Body of pancreas (tissue), 4 donors: ENCODE results near the gene FOXO6. TPM values are rescaled to one million over a fixed set of nuclear protein-coding genes. Genes with fewer than 3 reads are reported as not detected.
A peak's percentile ranks its signal among the peaks of the same experiment; 100 is the strongest.

ENCODE experiments used
- ATAC-seq: fragments of 150-250 bp; one replicate; pipeline ENCODE4 v1.9.1; 2016
- DNase-seq, 4 donors: peaks; one replicate each; pipeline ENCODE4 v3.0.0-alpha.2; 2019
- H3K27ac ChIP-seq, 4 donors: fragments of 200-600 bp; sonication (generic); 1 replicate in 3 of 4; 2 replicates in 1 of 4; pipeline versions ENCODE4 v1.5.1 to v1.6.1; 2016 to 2019; ENCODE audit warnings: mild to moderate bottlenecking in 1 of 4, mixed read lengths in 1 of 4, moderate library complexity in 1 of 4
- H3K27me3 ChIP-seq, 2 donors: fragments of 200-600 bp; sonication (generic); one replicate each; pipeline ENCODE4 v1.6.0; 2016; ENCODE audit warnings: mild to moderate bottlenecking in 1 of 2
- H3K36me3 ChIP-seq, 2 donors: fragments of 200-600 bp; sonication (generic); replicated peaks in 1 of 2; 2 replicates each; pipeline ENCODE4 v1.5.1; 2016; ENCODE audit warnings: low read depth in 2 of 2; ENCODE audit not compliant: insufficient read depth in 1 of 2
- H3K4me1 ChIP-seq: fragments of 200-600 bp; sonication (generic); one replicate; pipeline ENCODE4 v1.6.0; 2016
- H3K4me3 ChIP-seq, 2 donors: fragments of 200-600 bp; sonication (generic); 1 replicate in 1 of 2; 2 replicates in 1 of 2; pipeline ENCODE4 v1.5.1; 2016 to 2019
- H3K9me3 ChIP-seq, 3 donors: fragments of 200-600 bp; sonication (generic); 1 replicate in 2 of 3; 2 replicates in 1 of 3; pipeline ENCODE4 v1.5.1; 2016
- POLR2A ChIP-seq, 3 donors: fragments of 450-650 bp; IDR thresholded peaks; one replicate each; pipeline ENCODE4 v1.6.1; 2016; ENCODE audit warnings: antibody characterized with exemption in 3 of 3, mild to moderate bottlenecking in 2 of 3
- WGBS, 2 donors: methylation state at CpG; one replicate each; pipeline ENCODE4 v1.1.5; 2017; 5-methylcytosine and 5-hydroxymethylcytosine counted together
- intact Hi-C: fragments of 100-400 bp; cut with DNase I; formaldehyde crosslinking; loops from one replicate; pipeline ENCODE4 v1.15.1; 2023
- total RNA-seq, 2 donors: library from RNA; depleted of rRNA; stranded (reverse); fragments of >200 nt; gene quantifications; one replicate each; pipeline ENCODE4 v1.1.0, GENCODE V29; 2016
- TF ChIP-seq, protein P1 (sequence below), 7 experiments: fragments of 450-650 bp in 4 of 7; fragments of 200-600 bp in 3 of 7; sonication (generic) in 3 of 7; IDR thresholded peaks; one replicate each; pipeline ENCODE4 v1.5.1; 2016 to 2019; ENCODE audit warnings: antibody characterized with exemption in 7 of 7

Gene FOXO6
- total RNA-seq, 2 donors from 2014 or later: 1.0 to 2.3 TPM

- no peaks in the 10 kb centered on the region for H3K36me3 ChIP-seq
- intact Hi-C loops: no loop called here
- ATAC-seq (no peak), DNase-seq (no peak)
- peaks cover 41% of the 10 kb centered on the region for H3K4me1 ChIP-seq
- H3K27me3 ChIP-seq: no peaks in the 10 kb centered on the region
- TF ChIP-seq, protein P1, sequence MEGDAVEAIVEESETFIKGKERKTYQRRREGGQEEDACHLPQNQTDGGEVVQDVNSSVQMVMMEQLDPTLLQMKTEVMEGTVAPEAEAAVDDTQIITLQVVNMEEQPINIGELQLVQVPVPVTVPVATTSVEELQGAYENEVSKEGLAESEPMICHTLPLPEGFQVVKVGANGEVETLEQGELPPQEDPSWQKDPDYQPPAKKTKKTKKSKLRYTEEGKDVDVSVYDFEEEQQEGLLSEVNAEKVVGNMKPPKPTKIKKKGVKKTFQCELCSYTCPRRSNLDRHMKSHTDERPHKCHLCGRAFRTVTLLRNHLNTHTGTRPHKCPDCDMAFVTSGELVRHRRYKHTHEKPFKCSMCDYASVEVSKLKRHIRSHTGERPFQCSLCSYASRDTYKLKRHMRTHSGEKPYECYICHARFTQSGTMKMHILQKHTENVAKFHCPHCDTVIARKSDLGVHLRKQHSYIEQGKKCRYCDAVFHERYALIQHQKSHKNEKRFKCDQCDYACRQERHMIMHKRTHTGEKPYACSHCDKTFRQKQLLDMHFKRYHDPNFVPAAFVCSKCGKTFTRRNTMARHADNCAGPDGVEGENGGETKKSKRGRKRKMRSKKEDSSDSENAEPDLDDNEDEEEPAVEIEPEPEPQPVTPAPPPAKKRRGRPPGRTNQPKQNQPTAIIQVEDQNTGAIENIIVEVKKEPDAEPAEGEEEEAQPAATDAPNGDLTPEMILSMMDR (IDR thresholded peaks at IDR 0.05): no peak
- no peak for TF ChIP-seq POLR2A (IDR thresholded peaks at IDR 0.05)
- no peak overlapping the region for H3K4me3 ChIP-seq
- no peak overlapping the region for H3K27ac ChIP-seq
- 63 to 80% methylated on average over 7 of the region's 7 CpGs for WGBS, 2 donors
- H3K9me3 ChIP-seq: no peaks in the 10 kb centered on the region
Measured at GRCh38 chr1:41386196-41386663, 25.0 kb downstream of the FOXO6 start.

GRCh38 chr1:41387667-41388091, 26.4 kb downstream of the FOXO6 start:
- Histone ChIP-seq H3K27me3 (no peaks in the 10 kb centered on the region), H3K9me3 (no peaks in the 10 kb centered on the region), H3K27ac (peak overlapping the region; percentile 51 to 71 (median 67)), H3K4me1 (peaks cover 31% of the 10 kb centered on the region), H3K36me3 (no peaks in the 10 kb centered on the region), H3K4me3 (no peak overlapping the region)
- peak in 1 of 3 donors; percentile 12 for TF ChIP-seq POLR2A (IDR thresholded peaks at IDR 0.05)
- TF ChIP-seq, protein P1 (IDR thresholded peaks at IDR 0.05): no peak
- 4 to 5% methylated on average over 5 to 10 of the region's 10 CpGs for WGBS, 2 donors
- DNase-seq (peak; percentile 85 to 92 (median 91)), ATAC-seq (peak; percentile 91)
- intact Hi-C loops: no loop called here

DNA sequence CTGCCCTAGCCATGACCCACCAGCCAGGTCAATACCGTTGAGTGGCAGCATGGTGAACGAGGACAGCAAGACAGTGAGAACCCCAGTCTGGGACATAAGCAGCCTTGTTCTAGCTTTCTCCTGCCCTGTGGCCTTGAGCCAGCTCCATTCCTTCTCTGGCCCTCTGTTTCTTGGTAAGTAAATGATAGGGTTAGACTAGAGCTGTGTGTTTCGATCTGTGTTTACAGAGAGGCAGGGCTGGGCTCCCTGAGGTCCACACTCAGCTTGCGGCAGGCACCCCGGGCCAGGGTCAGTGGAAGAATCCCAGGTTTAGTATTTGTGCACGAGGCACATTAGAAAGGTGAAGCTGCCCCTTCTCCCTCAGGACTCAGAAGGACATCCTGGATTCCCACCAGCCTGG, 27.3 kb downstream of the FOXO6 start:
- TF ChIP-seq, protein P1 (IDR thresholded peaks at IDR 0.05): no peak
- no peak for TF ChIP-seq POLR2A (IDR thresholded peaks at IDR 0.05)
- H3K36me3 ChIP-seq: no peaks in the 10 kb centered on the region
- WGBS, 2 donors: 35 to 40% methylated on average over 6 of the region's 6 CpGs
- ATAC-seq (no peak), DNase-seq (no peak)
- no peaks in the 10 kb centered on the region for H3K27me3 ChIP-seq
- intact Hi-C loops: no loop called here
- peaks cover 26% of the 10 kb centered on the region for H3K4me1 ChIP-seq
- no peak overlapping the region for H3K4me3 ChIP-seq
- peak overlapping the region in 3 of 4 donors; percentile 12 to 60 (median 42) for H3K27ac ChIP-seq
- H3K9me3 ChIP-seq: no peaks in the 10 kb centered on the region

DNA sequence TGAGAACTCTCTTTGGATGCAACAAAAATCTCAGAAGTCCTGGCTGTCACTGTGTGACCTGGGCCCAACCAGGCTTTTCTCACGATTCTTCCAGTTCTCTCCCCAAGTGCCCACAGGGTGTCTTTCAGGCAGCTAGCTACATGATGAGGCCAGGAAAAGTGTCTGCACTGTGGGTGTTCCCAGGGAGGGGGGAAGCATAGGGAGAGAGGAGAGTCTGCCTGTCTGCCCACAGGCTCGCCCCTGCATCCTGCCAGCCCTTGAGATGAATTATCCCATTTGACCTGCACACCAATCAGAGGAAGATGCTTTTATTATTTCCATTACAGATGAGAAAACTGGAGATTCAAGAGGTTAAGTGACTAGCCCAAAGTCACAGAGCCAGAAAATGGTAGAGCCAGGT, 27.8 kb downstream of the FOXO6 start:
- Histone ChIP-seq H3K4me3 (no peak overlapping the region), H3K27me3 (no peaks in the 10 kb centered on the region), H3K36me3 (no peaks in the 10 kb centered on the region), H3K9me3 (no peaks in the 10 kb centered on the region), H3K27ac (no peak overlapping the region), H3K4me1 (peaks cover 26% of the 10 kb centered on the region)
- TF ChIP-seq, protein P1 (IDR thresholded peaks at IDR 0.05): no peak
- no peak for TF ChIP-seq POLR2A (IDR thresholded peaks at IDR 0.05)
- ATAC-seq (no peak), DNase-seq (no peak)
- WGBS, 2 donors: 81 to 95% methylated on average over 2 of the region's 2 CpGs
- intact Hi-C loops: no loop called here

- ATAC-seq (no peak), DNase-seq (no peak)
- intact Hi-C loops: no loop called here
- no peaks in the 10 kb centered on the region for H3K9me3 ChIP-seq
- H3K4me1 ChIP-seq: peaks cover 26% of the 10 kb centered on the region
- WGBS, 2 donors: 81 to 88% methylated on average over 8 to 10 of the region's 10 CpGs
- H3K4me3 ChIP-seq: no peak overlapping the region
- H3K27me3 ChIP-seq: no peaks in the 10 kb centered on the region
- no peaks in the 10 kb centered on the region for H3K36me3 ChIP-seq
- no peak overlapping the region for H3K27ac ChIP-seq
- TF ChIP-seq, protein P1 (IDR thresholded peaks at IDR 0.05): no peak
- TF ChIP-seq POLR2A (IDR thresholded peaks at IDR 0.05): no peak
Measured at GRCh38 chr1:41390166-41390565, 28.9 kb downstream of the FOXO6 start.
